A673 (cell line): ENCODE results near the gene KCNK7. TPM values are rescaled to one million over a fixed set of nuclear protein-coding genes. Genes with fewer than 3 reads are reported as not detected.

Experiments
- BruUV-seq: library from RNA; stranded (reverse); fragments of 400-500 nt; replicated peaks from 2 replicates; lab custom pipeline; 2021; lab: Mats Ljungman, UMichigan
- CTCF ChIA-PET: fragments of 300-600 bp; sonication (Branson Sonifier 250); formaldehyde crosslinking; loops from one replicate; lab custom pipeline; 2022; ENCODE audit warnings: antibody characterized with exemption; lab: Charles Lee
- POLR2A ChIA-PET: fragments of 300-600 bp; sonication (Branson Sonifier 250); formaldehyde crosslinking; loops from one replicate; lab custom pipeline; 2022; ENCODE audit warnings: antibody characterized with exemption; ENCODE audit not compliant: low non-redundant PET; lab: Charles Lee
- DNase-seq: peaks from one replicate; pipeline ENCODE4 v3.0.0-alpha.2; 2015; ENCODE audit warnings: low spot score
- H3K27ac ChIP-seq: fragments of 200-600 bp; sonication (generic); 2 replicates; pipeline ENCODE4 v1.5.1; 2016; ENCODE audit warnings: mixed run types, low read depth, mild to moderate bottlenecking, mixed read lengths, antibody characterized with exemption, low read length; ENCODE audit not compliant: poor library complexity, severe bottlenecking
- H3K27me3 ChIP-seq: fragments of 200-600 bp; sonication (generic); replicated peaks from 2 replicates; pipeline ENCODE4 v1.6.1; 2017; ENCODE audit warnings: mixed run types, low read depth, mild to moderate bottlenecking, mixed read lengths, antibody characterized with exemption, low read length; ENCODE audit not compliant: insufficient read depth, poor library complexity
- H3K36me3 ChIP-seq: fragments of 200-600 bp; sonication (generic); 2 replicates; pipeline ENCODE4 v1.6.1; 2016; ENCODE audit warnings: mixed run types, mild to moderate bottlenecking, mixed read lengths, antibody characterized with exemption, low read length; ENCODE audit not compliant: insufficient read depth, poor library complexity, severe bottlenecking
- H3K4me1 ChIP-seq: fragments of 200-600 bp; sonication (generic); 2 replicates; pipeline ENCODE4 v1.6.1; 2017; ENCODE audit warnings: mixed run types, mild to moderate bottlenecking, mixed read lengths, antibody characterized with exemption, low read length; ENCODE audit not compliant: insufficient read depth, poor library complexity, severe bottlenecking
- H3K4me3 ChIP-seq: fragments of 200-600 bp; sonication (generic); 2 replicates; pipeline ENCODE4 v1.5.1; 2016; ENCODE audit warnings: low read depth, mixed run types, mild to moderate bottlenecking, mixed read lengths, low read length; ENCODE audit not compliant: poor library complexity, severe bottlenecking
- H3K9me3 ChIP-seq: fragments of 200-600 bp; sonication (generic); 2 replicates; pipeline ENCODE4 v1.6.1; 2016; ENCODE audit warnings: mixed run types, low read depth, mild to moderate bottlenecking, mixed read lengths, antibody characterized with exemption, low read length; ENCODE audit not compliant: poor library complexity, severe bottlenecking
- CTCF ChIP-seq: fragments of 300-800, 200-600 bp; sonication (generic); conservative IDR thresholded peaks from 2 replicates; pipeline ENCODE4 v1.5.1; 2017; ENCODE audit warnings: low read depth, mild to moderate bottlenecking, antibody characterized with exemption, low read length, moderate library complexity, mixed read lengths
- EZH2 ChIP-seq: fragments of 200-600 bp; sonication (generic); IDR thresholded peaks from 2 replicates; pipeline ENCODE4 v1.6.1; 2017; ENCODE audit warnings: borderline replicate concordance, low read depth, mild to moderate bottlenecking, mixed read lengths, antibody characterized with exemption, low read length; ENCODE audit not compliant: poor library complexity, severe bottlenecking
- intact Hi-C: fragments of 100-400 bp; cut with micrococcal nuclease; formaldehyde crosslinking; loops from one replicate; pipeline ENCODE4 v1.10.0; 2022; ENCODE audit not compliant: unreplicated experiment
- total RNA-seq: library from RNA; stranded (reverse); gene quantifications from 2 replicates; pipeline ENCODE4 v1.2.3, GENCODE V29; 2021

Gene KCNK7
- total RNA-seq, 1 experiment from 2014 or later, result 2.3 TPM

DNA sequence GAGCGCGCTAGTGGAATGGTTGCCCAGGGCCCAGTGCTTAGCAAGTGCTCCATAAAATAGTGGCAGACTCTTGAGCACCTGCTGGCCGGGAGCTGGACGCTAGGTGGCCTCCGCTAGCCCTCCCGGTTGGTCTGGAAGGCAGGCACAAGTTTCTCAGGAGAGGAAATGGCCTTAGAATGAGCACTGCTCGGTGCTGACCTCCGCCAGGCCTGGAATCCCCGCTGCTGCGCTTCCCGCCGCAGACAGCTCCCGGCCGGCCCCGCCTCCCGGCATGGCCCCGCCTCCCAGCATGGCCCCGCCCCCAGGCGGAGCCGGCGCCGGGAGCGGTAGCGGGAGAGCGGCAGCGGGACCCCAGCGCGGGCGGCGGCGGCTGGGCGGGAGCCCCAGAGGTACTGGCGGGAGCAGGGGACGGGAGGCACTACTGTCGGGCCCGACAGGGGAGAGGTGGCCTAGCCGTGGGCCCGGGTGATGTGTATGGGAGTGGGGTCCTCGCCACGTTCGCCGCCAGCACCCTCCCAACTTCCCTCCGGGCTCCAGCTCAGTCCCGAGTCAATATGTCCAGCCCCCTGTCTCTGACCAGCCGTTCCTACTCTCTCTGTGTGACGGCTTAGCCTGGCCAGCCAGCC, 42.3 kb upstream of the KCNK7 start, which contains the start of gene SIPA1:
Gene SIPA1 (plus strand): TSS at position 308 of the 626 bp plus-strand sequence. CDS start 2,821 bp downstream, outside the sequence.
- peaks cover 27% of the 10 kb centered on the region for H3K36me3 ChIP-seq
- H3K27me3 ChIP-seq, result no peaks in the 10 kb centered on the region
- DNase-seq, result peak; percentile 84
- BruUV-seq, result no TSS peak
- TF ChIP-seq CTCF, result no peak
- no peak for TF ChIP-seq EZH2
- intact Hi-C loops, result no loop called here
- H3K27ac ChIP-seq, result peak within 1 kb of the TSS; percentile 80
- H3K4me3 ChIP-seq, result peak within 1 kb of the TSS; percentile 76
- ChIA-PET POLR2A (no interaction called here), CTCF (interaction anchor here (0.6 to 0.8 kb wide), 3 partner anchors 233 to 707 kb away, joined by 3 read pairs; partner anchors contain the start of gene FIBP)
- H3K9me3 ChIP-seq, result no peaks in the 10 kb centered on the region
- peaks cover 11% of the 10 kb centered on the region for H3K4me1 ChIP-seq

GRCh38 chr11:65637032-65637557, 41.5 kb upstream of the KCNK7 start:
- ChIA-PET POLR2A (no interaction called here), CTCF (interaction anchor here (0.6 to 0.8 kb wide), 3 partner anchors 234 to 708 kb away, joined by 3 read pairs; partner anchors contain the start of gene FIBP)
- H3K4me3 ChIP-seq, result no peak overlapping the region
- no peaks in the 10 kb centered on the region for H3K27me3 ChIP-seq
- no peak for DNase-seq
- intact Hi-C loops, result no loop called here
- no peaks in the 10 kb centered on the region for H3K9me3 ChIP-seq
- no TSS peak for BruUV-seq
- H3K4me1 ChIP-seq, result peaks cover 11% of the 10 kb centered on the region
- peaks cover 27% of the 10 kb centered on the region for H3K36me3 ChIP-seq
- H3K27ac ChIP-seq, result no peak overlapping the region
- TF ChIP-seq CTCF (no peak), EZH2 (no peak)

DNA sequence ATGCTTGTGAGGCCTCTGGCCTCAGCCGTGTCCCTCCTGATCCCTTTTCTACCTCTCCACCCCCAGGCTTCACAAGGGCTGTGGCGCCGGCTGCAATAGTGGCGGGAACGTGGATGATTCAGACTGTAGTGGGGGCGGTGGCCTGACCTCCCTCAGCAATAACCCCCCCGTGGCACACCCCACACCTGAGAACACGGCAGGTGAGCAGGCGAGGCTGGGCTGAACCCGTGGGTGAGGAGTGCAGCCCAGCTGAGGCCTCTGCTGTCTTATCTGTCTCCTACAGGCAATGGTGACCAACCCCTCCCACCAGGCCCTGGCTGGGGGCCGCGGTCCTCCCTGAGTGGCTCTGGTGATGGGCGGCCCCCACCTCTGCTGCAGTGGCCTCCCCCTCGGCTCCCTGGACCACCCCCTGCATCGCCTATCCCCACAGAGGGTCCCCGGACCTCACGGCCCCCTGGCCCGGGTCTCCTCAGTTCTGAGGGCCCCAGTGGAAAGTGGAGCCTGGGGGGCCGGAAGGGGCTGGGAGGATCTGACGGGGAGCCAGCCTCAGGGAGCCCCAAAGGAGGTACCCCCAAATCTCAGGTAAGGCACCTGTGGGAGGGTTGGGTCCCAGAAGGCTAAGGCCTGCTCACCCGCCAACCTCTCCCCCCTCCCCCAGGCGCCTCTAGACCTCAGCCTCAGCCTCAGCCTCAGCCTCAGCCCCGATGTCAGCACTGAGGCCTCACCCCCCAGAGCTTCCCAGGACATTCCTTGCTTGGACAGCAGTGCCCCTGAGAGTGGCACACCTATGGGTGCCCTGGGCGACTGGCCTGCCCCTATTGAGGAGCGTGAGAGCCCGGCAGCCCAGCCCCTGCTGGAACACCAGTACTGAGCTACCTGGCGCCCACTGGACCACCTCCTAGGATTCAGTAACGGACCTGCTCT, 40.8 kb upstream of the KCNK7 start:
- intact Hi-C loops, result no loop called here
- no peaks in the 10 kb centered on the region for H3K9me3 ChIP-seq
- CTCF ChIA-PET, result no interaction called here
- peaks cover 27% of the 10 kb centered on the region for H3K36me3 ChIP-seq
- POLR2A ChIA-PET, result no interaction called here
- H3K4me3 ChIP-seq, result no peak overlapping the region
- BruUV-seq, result no TSS peak
- TF ChIP-seq CTCF, result no peak
- TF ChIP-seq EZH2, result no peak
- no peak for DNase-seq
- H3K27me3 ChIP-seq, result no peaks in the 10 kb centered on the region
- H3K4me1 ChIP-seq, result peaks cover 11% of the 10 kb centered on the region
- H3K27ac ChIP-seq, result no peak overlapping the region
